COR-L47 (cell line): ENCODE measurements around the gene SUPT20H.
"Not testable (repeated sequence)": the region's sequence is repeated elsewhere in the genome, so short reads cannot be mapped to it uniquely, and the experiment has no call there.

Source experiments
- DNase-seq: peaks from one replicate; lab custom pipeline; 2025; lab: John Stamatoyannopoulos, UW

The SUPT20H gene

GRCh38 chr13:37069597-37070103 lies 10.2 kb upstream of the SUPT20H start:
- DNase-seq: no peak

- DNase-seq: no peak
Measured at GRCh38 chr13:37068962-37069361, 9.5 kb upstream of the SUPT20H start.

- DNase-seq: no peak
Measured at GRCh38 chr13:37067874-37068273, 8.4 kb upstream of the SUPT20H start.

- DNase-seq: no peak
Measured at GRCh38 chr13:37065890-37066526, 6.5 kb upstream of the SUPT20H start.

GRCh38 chr13:37059848-37060192 lies 332 bp upstream of the SUPT20H start:
- DNase-seq: no peak

GRCh38 chr13:37056228-37056627 lies 3.3 kb downstream of the SUPT20H start:
- DNase-seq: not testable (repeated sequence)

GRCh38 chr13:37053111-37053510 lies 6.4 kb downstream of the SUPT20H start:
- DNase-seq: not testable (repeated sequence)

- DNase-seq: no peak
Measured at GRCh38 chr13:37049810-37050209, 9.7 kb downstream of the SUPT20H start.

GRCh38 chr13:37047846-37048245 lies 11.6 kb downstream of the SUPT20H start:
- no peak for DNase-seq

- no peak for DNase-seq
Measured at GRCh38 chr13:37047032-37047431, 12.5 kb downstream of the SUPT20H start.

GRCh38 chr13:37046062-37046461 lies 13.4 kb downstream of the SUPT20H start:
- no peak for DNase-seq

GRCh38 chr13:37040789-37041188 lies 18.7 kb downstream of the SUPT20H start:
- no peak for DNase-seq

GRCh38 chr13:37039896-37040295 lies 19.6 kb downstream of the SUPT20H start:
- DNase-seq: no peak

GRCh38 chr13:37037241-37037640 lies 22.2 kb downstream of the SUPT20H start:
- no peak for DNase-seq

GRCh38 chr13:37029617-37030016 lies 29.9 kb downstream of the SUPT20H start:
- DNase-seq: no peak

GRCh38 chr13:37027639-37028038 lies 31.8 kb downstream of the SUPT20H start:
- DNase-seq: no peak

GRCh38 chr13:37026771-37027170 lies 32.7 kb downstream of the SUPT20H start:
- DNase-seq: no peak

- no peak for DNase-seq
Measured at GRCh38 chr13:37023871-37024270, 35.6 kb downstream of the SUPT20H start.

- DNase-seq: no peak
Measured at GRCh38 chr13:37014609-37015008, 44.9 kb downstream of the SUPT20H start.

GRCh38 chr13:37011788-37012187 lies 47.7 kb downstream of the SUPT20H start:
- no peak for DNase-seq

GRCh38 chr13:37011002-37011401 lies 48.5 kb downstream of the SUPT20H start:
- no peak for DNase-seq

- DNase-seq: no peak
Measured at GRCh38 chr13:37010424-37010823, 49.1 kb downstream of the SUPT20H start.

GRCh38 chr13:37009692-37010091 lies 49.8 kb downstream of the SUPT20H start:
- DNase-seq: no peak

GRCh38 chr13:37001921-37002250 lies 57.6 kb downstream of the SUPT20H start:
- DNase-seq: no peak
